GM12872 (cell line): Measurements from ENCODE around the gene RASGRP4.

ENCODE experiments used
- CTCF ChIP-seq: IDR thresholded peaks from 3 replicates; pipeline ENCODE4 v1.5.1; 2011; ENCODE audit warnings: low read depth, mild to moderate bottlenecking, low read length, moderate library complexity; ENCODE audit not compliant: insufficient read depth

Gene RASGRP4

GRCh38 chr19:38453596-38453995 is 27.6 kb upstream of the RASGRP4 start:
- TF ChIP-seq CTCF: no peak

- TF ChIP-seq CTCF: no peak
These were observed 26.7 kb upstream of the RASGRP4 start for GRCh38 chr19:38452430-38453366.

GRCh38 chr19:38451629-38452028 is 25.6 kb upstream of the RASGRP4 start:
- TF ChIP-seq CTCF: no peak

- TF ChIP-seq CTCF: no peak
These were observed 25.0 kb upstream of the RASGRP4 start for GRCh38 chr19:38451036-38451435.

GRCh38 chr19:38449518-38449917 is 23.5 kb upstream of the RASGRP4 start:
- no peak for TF ChIP-seq CTCF

GRCh38 chr19:38448225-38448624 is 22.2 kb upstream of the RASGRP4 start:
- no peak for TF ChIP-seq CTCF

- TF ChIP-seq CTCF: no peak
These were observed 19.3 kb upstream of the RASGRP4 start for GRCh38 chr19:38445362-38445761.
